Measurements from ENCODE around the gene RAD51B. TPM values are rescaled to one million over a fixed set of nuclear protein-coding genes. Genes with fewer than 3 reads are reported as not detected.

RAD51B gene
- total RNA-seq, 2 donors from 2014 or later, result 22.8 to 33.8 TPM

DNA sequence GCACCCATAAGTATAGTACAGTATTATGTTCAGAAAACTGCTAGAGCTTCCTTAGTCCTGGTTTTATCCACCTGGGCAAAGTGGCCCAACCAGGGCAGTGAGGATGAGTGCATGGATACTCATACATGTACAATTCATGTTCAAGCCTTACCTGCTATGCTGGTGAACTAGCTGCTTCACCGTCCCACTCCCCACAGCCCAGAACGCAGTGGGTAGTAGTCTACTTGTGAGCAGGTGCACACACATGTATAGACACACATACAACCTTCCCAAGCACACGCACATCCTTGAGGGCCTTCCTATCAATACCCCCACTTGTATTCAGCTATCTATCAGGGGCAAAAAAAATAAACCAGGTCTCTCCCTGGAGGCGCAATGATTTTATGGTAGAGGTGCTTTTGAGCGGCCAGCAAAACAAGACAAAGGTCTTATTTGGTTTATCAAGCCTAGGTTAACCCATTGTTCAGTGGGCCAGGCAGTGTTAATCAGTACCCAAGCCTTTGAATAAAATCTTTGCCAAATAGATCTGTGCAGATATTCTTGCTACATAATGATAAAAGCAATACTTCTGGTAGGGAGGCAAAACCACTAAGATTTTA, 903.5 kb downstream of the RAD51B start:
- H3K4me3 Mint-ChIP-seq, result no peak overlapping the region
- Histone ChIP-seq H3K9ac (ENCODE audit: extremely low read depth, low read length, poor library complexity, severe bottlenecking) (no peak overlapping the region), H3K36me3 (ENCODE audit: control insufficient read depth, insufficient read depth, low read length) (no peaks in the 10 kb centered on the region), H3K27me3 (ENCODE audit: control insufficient read depth, insufficient read depth, low read length, poor library complexity, severe bottlenecking) (no peaks in the 10 kb centered on the region), H3K4me3 (ENCODE audit: low read length) (no peak overlapping the region), H3K27ac (ENCODE audit: low read depth, low read length) (no peak overlapping the region), H3K4me1 (ENCODE audit: control insufficient read depth, insufficient read depth, low read length) (peaks cover 5% of the 10 kb centered on the region), H3K9me3 (ENCODE audit: control insufficient read depth, low read length) (peaks cover 7% of the 10 kb centered on the region)
- H3K4me1 Mint-ChIP-seq, result peaks cover 13% of the 10 kb centered on the region
- TF ChIP-seq, protein P1, sequence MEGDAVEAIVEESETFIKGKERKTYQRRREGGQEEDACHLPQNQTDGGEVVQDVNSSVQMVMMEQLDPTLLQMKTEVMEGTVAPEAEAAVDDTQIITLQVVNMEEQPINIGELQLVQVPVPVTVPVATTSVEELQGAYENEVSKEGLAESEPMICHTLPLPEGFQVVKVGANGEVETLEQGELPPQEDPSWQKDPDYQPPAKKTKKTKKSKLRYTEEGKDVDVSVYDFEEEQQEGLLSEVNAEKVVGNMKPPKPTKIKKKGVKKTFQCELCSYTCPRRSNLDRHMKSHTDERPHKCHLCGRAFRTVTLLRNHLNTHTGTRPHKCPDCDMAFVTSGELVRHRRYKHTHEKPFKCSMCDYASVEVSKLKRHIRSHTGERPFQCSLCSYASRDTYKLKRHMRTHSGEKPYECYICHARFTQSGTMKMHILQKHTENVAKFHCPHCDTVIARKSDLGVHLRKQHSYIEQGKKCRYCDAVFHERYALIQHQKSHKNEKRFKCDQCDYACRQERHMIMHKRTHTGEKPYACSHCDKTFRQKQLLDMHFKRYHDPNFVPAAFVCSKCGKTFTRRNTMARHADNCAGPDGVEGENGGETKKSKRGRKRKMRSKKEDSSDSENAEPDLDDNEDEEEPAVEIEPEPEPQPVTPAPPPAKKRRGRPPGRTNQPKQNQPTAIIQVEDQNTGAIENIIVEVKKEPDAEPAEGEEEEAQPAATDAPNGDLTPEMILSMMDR (conservative IDR thresholded peaks at IDR 0.05), result no peak
- no peak for DNase-seq
- peaks cover 4% of the 10 kb centered on the region for H3K9me3 Mint-ChIP-seq
- H3K36me3 Mint-ChIP-seq (ENCODE audit: low read depth), result no peaks in the 10 kb centered on the region
- no peak overlapping the region for H3K27ac Mint-ChIP-seq
- no peaks in the 10 kb centered on the region for H3K27me3 Mint-ChIP-seq (ENCODE audit: insufficient read depth)
- WGBS, 2 experiments (ENCODE audit: insufficient coverage in 1 of 2, insufficient read length in 1 of 2), result 95 to 98% methylated on average over 3 to 5 of the region's 5 CpGs

DNA sequence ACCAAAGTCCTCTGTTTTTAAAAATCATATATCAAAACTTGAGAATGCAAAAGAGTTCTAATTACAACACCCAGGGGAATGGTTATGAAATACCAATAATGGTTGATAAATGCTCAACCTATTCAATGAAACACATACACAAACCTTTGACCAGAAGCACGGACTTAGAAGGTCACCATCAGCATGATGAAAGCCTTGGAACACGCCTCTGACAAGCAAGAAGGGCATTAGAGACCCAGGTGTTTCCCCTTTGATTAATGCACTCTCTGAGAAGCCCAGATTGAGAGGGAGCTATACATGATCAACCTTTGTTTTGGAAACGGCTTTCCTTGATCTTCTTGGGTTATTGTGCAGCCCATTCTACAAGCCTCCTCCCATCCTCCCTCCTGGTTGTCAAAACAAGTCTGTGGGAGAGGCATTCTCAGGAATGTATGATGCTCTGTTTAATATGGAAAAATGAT, 904.3 kb downstream of the RAD51B start:
- Histone ChIP-seq H3K27me3 (ENCODE audit: control insufficient read depth, insufficient read depth, low read length, poor library complexity, severe bottlenecking) (no peaks in the 10 kb centered on the region), H3K27ac (ENCODE audit: low read depth, low read length) (no peak overlapping the region), H3K9me3 (ENCODE audit: control insufficient read depth, low read length) (peaks cover 7% of the 10 kb centered on the region), H3K4me3 (ENCODE audit: low read length) (no peak overlapping the region), H3K4me1 (ENCODE audit: control insufficient read depth, insufficient read depth, low read length) (peaks cover 5% of the 10 kb centered on the region), H3K9ac (ENCODE audit: extremely low read depth, low read length, poor library complexity, severe bottlenecking) (no peak overlapping the region), H3K36me3 (ENCODE audit: control insufficient read depth, insufficient read depth, low read length) (no peaks in the 10 kb centered on the region)
- TF ChIP-seq, protein P1 (conservative IDR thresholded peaks at IDR 0.05), result no peak
- peaks cover 13% of the 10 kb centered on the region for H3K4me1 Mint-ChIP-seq
- no peak overlapping the region for H3K27ac Mint-ChIP-seq
- peaks cover 4% of the 10 kb centered on the region for H3K9me3 Mint-ChIP-seq
- WGBS, 2 experiments (ENCODE audit: insufficient coverage in 1 of 2, insufficient read length in 1 of 2), result 91 to 100% methylated on average over 2 to 3 of the region's 3 CpGs
- no peak for DNase-seq
- H3K36me3 Mint-ChIP-seq (ENCODE audit: low read depth), result no peaks in the 10 kb centered on the region
- H3K27me3 Mint-ChIP-seq (ENCODE audit: insufficient read depth), result no peaks in the 10 kb centered on the region
- H3K4me3 Mint-ChIP-seq, result no peak overlapping the region

DNA sequence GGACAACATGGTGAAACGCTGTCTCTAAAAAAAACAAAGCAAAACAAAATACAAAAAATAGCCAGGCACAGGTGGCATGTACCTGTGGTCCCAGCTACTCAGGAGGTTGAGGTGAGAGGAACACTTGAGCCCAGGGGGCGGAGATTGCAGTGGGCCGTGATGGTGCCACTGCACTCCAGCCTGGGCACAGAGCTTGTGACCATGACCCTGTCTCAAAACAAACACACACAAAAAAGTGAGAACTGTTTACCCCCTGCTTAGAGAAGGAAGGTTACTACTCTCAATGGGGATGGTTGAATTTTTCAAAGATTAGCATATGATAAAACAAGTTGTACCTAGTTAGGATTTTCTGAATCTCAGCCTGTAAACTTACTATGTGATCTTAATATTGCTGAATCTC, 905.3 kb downstream of the RAD51B start:
- Mint-ChIP-seq H3K4me1 (peaks cover 19% of the 10 kb centered on the region), H3K27me3 (ENCODE audit: insufficient read depth) (no peaks in the 10 kb centered on the region), H3K27ac (no peak overlapping the region), H3K36me3 (ENCODE audit: low read depth) (no peaks in the 10 kb centered on the region), H3K9me3 (peaks cover 4% of the 10 kb centered on the region), H3K4me3 (no peak overlapping the region)
- no peak for DNase-seq
- 93% methylated on average over 3 of the region's 3 CpGs; no CpG with 5 or more reads in 1 of the 2 experiments for WGBS, 2 experiments (ENCODE audit: insufficient coverage in 1 of 2, insufficient read length in 1 of 2)
- Histone ChIP-seq H3K4me1 (ENCODE audit: control insufficient read depth, insufficient read depth, low read length) (peaks cover 5% of the 10 kb centered on the region), H3K36me3 (ENCODE audit: control insufficient read depth, insufficient read depth, low read length) (no peaks in the 10 kb centered on the region), H3K4me3 (ENCODE audit: low read length) (no peak overlapping the region), H3K27ac (ENCODE audit: low read depth, low read length) (no peak overlapping the region), H3K9me3 (ENCODE audit: control insufficient read depth, low read length) (peaks cover 7% of the 10 kb centered on the region), H3K9ac (ENCODE audit: extremely low read depth, low read length, poor library complexity, severe bottlenecking) (no peak overlapping the region), H3K27me3 (ENCODE audit: control insufficient read depth, insufficient read depth, low read length, poor library complexity, severe bottlenecking) (no peaks in the 10 kb centered on the region)
- TF ChIP-seq, protein P1 (conservative IDR thresholded peaks at IDR 0.05), result no peak

All from endodermal cell (in vitro differentiated cells).